MM.1S (cell line): ENCODE data around the gene PTPN2.

Source experiments
- EZH2 ChIP-seq: fragments of 300-600 bp; sonication (generic); optimal IDR thresholded peaks from 2 replicates; pipeline ENCODE3; 2017; ENCODE audit warnings: low read depth, mild to moderate bottlenecking, antibody characterized with exemption, low read length, mixed read lengths
- EZH2phosphoT487 ChIP-seq: fragments of 300-600 bp; sonication (generic); IDR thresholded peaks from 2 replicates; pipeline ENCODE4 v1.6.1; 2018; ENCODE audit warnings: antibody characterized with exemption, low read length
- TF ChIP-seq, protein P1 (sequence below): fragments of 300-600 bp; sonication (generic); IDR thresholded peaks from 2 replicates; pipeline ENCODE4 v1.5.1; 2016; ENCODE audit warnings: antibody characterized with exemption, low read length, mixed read lengths

DNA sequence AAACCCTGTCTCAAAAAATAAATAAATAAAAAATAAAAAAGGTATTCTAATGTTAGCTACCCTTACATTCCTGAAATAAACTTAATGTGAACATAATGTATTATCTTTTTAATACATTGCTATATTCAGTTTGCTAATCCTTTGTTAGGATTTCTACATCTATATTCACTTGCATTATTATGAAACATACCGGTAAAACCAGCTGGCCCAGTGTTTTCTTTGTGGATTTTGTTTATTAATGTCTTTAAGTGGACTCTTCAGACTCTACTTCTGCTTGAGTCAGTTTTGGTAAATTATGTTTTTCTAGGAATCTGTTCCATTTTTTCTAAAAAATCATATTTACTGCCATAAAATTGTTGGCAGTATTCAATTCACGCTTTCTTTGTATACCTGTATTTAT, 34.5 kb downstream of the PTPN2 start:
- TF ChIP-seq, protein P1, sequence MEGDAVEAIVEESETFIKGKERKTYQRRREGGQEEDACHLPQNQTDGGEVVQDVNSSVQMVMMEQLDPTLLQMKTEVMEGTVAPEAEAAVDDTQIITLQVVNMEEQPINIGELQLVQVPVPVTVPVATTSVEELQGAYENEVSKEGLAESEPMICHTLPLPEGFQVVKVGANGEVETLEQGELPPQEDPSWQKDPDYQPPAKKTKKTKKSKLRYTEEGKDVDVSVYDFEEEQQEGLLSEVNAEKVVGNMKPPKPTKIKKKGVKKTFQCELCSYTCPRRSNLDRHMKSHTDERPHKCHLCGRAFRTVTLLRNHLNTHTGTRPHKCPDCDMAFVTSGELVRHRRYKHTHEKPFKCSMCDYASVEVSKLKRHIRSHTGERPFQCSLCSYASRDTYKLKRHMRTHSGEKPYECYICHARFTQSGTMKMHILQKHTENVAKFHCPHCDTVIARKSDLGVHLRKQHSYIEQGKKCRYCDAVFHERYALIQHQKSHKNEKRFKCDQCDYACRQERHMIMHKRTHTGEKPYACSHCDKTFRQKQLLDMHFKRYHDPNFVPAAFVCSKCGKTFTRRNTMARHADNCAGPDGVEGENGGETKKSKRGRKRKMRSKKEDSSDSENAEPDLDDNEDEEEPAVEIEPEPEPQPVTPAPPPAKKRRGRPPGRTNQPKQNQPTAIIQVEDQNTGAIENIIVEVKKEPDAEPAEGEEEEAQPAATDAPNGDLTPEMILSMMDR, result no peak
- no peak for TF ChIP-seq EZH2
- TF ChIP-seq EZH2phosphoT487, result no peak
